HG03432 (cell line): ENCODE data around the gene ARMC5.
"Not testable (repeated sequence)": the region's sequence is repeated elsewhere in the genome, so short reads cannot be mapped to it uniquely, and the experiment has no call there.

Experiments
- ATAC-seq: cut with Tn5 transposase; IDR thresholded peaks from one replicate; pipeline ENCODE4 v1.9.1; 2021; ENCODE audit warnings: mild to moderate bottlenecking, moderate library complexity; ENCODE audit not compliant: unreplicated experiment

ARMC5 gene, protein sequence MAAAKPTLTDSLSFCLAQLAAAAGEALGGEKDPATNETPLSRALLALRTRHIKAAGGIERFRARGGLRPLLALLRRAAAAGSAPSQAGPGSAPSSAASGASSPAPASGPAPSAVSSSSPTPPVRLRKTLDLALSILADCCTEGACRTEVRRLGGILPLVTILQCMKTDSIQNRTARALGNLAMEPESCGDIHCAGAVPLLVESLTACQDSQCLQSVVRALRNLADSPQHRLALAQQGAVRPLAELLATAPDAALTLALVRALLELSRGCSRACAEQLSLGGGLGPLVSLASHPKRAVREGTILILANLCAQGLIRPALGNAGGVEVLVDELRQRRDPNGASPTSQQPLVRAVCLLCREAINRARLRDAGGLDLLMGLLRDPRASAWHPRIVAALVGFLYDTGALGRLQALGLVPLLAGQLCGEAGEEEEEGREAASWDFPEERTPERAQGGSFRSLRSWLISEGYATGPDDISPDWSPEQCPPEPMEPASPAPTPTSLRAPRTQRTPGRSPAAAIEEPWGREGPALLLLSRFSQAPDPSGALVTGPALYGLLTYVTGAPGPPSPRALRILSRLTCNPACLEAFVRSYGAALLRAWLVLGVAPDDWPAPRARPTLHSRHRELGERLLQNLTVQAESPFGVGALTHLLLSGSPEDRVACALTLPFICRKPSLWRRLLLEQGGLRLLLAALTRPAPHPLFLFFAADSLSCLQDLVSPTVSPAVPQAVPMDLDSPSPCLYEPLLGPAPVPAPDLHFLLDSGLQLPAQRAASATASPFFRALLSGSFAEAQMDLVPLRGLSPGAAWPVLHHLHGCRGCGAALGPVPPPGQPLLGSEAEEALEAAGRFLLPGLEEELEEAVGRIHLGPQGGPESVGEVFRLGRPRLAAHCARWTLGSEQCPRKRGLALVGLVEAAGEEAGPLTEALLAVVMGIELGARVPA

DNA sequence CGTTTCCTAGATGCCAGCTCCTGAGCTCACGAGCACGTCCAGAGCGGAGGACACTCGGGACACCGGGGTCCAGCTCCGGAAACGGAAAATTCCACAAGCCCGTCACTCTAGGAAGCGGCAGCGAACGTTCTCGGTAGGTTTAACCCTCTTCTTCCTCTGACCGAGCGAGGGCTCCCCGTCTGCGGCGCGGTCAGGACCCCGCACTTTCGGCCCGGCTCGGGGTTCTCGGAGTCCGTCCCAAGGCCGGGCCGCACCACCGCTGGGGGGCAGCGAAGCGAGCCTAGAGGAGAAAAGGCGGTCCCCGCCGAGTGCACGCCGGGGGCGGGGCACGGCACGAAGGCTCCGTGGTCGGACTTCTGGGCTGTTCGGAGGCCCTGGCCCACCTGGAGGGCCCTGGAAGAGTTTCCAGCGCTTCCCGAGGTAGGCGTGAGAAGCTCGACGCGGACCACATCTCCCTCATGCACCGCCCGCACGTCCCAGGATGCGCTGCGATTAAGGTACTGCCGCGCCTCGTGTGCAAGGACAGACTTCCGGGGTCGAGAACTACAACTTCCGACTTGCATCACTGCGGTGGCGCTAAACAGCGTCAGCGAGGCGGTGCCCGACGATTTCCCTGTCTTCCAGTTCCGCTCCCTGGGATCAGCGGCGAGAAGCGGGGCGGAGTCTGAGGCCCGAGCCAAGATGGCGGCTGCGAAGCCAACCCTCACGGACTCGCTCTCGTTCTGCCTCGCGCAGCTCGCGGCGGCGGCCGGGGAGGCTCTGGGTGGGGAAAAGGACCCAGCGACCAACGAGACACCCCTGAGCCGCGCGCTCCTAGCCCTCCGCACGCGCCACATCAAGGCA, at the start of gene ARMC5:
ARMC5 (plus strand) TSS at position 658 of the 843 bp plus-strand sequence; CDS start at position 682, 24 bp downstream.
- peak; percentile 81 for ATAC-seq

DNA sequence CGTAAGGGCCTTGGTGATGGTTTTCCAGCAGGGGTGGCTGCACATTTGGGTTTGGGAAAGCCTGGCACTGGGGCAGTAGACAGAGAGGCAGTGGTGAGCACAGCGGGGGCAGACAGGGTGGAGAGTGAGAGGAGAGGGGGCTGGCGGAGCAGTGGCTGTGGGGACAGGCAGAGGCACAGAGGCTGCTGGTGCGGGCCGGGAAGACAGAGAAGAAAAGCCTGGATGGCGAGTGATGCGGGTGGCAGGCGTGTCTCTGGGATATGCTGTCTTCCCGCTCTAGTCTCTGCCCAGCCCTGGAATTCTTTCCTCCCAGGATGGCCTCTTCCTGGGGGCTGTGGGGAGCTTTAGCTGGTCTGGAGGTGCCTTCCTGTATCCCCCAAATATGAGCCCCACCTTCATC, 49.2 kb upstream of the ARMC5 start:
- no peak for ATAC-seq

DNA sequence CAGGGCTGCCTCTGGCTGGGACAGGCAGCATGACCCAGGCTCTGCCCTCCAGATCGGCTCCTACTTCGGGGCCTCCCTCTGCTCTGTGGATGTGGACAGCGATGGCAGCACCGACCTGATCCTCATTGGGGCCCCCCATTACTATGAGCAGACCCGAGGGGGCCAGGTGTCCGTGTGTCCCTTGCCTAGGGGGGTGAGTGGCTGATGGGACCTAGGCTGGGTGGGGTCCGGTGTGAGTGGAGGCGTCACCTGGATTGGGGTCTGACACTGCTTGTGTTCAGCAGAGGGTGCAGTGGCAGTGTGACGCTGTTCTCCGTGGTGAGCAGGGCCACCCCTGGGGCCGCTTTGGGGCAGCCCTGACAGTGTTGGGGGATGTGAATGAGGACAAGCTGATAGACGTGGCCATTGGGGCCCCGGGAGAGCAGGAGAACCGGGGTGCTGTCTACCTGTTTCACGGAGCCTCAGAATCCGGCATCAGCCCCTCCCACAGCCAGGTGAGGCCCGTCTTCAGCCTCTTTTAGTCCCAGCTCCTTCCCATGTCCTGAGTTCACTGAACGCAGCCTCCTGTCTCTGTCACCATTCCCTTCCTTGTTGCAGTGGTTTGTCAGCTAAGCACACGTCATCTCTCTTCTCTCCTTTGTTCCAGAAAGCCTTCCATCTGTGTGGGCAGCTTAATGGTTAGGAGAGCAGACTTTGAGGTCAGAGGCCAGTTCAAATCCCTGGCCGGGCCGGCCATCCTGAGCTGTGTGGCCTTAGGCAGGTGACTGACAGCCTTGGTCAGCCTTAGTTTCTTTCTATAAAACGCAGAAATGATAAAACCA, 48.1 kb upstream of the ARMC5 start:
- no peak for ATAC-seq

DNA sequence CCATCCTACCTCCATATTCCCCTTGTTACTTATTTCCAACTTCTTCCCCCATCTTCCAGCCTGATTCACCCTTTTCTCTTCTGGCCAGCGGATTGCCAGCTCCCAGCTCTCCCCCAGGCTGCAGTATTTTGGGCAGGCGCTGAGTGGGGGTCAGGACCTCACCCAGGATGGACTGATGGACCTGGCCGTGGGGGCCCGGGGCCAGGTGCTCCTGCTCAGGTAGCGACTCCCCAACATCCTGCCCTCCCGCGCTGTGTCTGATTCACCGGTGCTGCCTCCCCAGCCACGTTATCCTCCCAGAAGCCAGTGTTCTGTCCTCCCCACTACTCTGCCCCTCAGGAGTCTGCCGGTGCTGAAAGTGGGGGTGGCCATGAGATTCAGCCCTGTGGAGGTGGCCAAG, 46.6 kb upstream of the ARMC5 start:
- no peak for ATAC-seq

DNA sequence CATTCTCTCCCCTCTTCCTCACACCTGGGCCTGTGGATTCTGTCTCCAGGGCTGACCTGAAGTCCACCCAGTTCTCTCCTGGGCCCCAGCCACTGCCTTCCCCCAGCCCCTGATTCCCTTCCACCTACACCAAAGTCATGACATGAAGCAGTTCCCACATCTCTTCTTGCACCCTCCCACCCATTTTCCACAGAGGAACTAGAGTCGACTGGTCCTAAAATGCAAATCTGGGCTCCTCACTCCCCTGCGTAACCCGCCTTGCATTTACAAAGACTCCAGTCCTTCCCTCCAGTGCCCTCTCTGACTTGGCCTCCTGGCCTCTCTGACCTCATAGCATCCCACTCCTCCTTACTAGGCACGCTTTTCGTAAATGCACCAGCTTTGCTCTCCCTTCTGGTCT, 45.9 kb upstream of the ARMC5 start:
- no peak for ATAC-seq

DNA sequence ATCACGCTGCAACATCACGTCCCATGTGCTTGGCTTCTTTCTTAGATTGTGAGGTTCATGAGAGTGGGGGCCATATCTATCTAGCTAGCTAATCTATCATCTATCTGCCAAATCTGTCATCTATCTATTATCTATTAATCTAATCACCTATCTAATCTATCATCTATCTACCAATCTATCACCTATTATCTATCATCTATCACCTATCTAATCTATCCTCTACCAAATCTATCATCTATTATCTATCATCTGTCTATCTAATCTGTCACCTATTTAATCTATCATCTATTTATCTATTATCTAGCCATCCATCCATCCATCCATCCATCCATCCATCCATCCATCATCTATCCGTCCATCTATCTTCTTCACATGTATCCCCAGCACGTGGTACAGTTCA, 45.4 kb upstream of the ARMC5 start:
- ATAC-seq: no peak

DNA sequence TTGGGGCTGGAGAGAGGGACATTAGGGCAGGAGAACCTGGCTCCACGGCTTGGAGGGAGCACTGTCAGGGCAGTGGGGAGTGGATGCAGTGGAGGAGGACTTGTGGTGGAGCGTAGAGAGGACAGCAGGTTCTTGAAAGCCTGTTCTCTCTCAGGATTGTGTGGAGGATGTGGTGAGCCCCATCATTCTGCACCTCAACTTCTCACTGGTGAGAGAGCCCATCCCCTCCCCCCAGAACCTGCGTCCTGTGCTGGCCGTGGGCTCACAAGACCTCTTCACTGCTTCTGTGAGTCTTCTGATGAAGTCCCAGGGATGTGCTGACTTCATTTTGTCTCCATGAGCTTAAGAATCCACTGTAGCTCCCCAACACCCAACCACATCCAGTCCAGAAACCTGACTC, 44.6 kb upstream of the ARMC5 start:
- no peak for ATAC-seq

DNA sequence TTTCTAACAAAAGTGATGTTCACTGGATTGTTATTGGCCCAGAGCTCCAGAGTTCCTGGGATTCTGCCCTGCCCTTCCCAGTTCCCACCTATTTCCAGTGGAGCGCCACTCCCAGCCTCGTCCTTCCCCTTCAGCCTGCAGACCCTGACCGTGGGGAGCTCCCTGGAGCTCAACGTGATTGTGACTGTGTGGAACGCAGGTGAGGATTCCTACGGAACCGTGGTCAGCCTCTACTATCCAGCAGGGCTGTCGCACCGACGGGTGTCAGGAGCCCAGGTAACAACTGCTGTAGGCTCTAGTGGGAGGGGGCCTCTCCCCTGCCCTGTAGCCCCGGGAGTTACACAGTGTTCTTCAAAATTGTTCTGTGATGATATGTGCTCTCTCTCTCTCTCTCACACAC, 42.9 kb upstream of the ARMC5 start:
- ATAC-seq: no peak

DNA sequence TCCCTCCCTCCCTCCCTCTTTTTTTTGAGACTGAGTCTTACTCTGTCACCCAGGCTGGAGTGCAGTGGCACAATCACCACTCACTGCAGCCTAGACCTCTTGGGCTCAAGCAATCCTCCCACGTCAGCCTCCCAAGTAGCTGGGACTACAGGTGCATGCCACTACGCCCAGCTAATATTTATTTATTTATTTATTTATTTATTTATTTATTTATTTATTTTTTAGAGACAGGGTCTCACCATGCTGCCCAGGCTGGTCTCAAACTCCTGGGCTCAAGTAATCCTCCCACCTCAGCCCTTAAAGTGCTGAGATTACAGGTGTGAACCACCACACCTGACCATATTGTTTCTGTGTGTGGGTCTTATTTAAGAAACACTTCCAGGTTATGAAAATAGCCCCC, 42.3 kb upstream of the ARMC5 start:
- not testable (repeated sequence) for ATAC-seq

DNA sequence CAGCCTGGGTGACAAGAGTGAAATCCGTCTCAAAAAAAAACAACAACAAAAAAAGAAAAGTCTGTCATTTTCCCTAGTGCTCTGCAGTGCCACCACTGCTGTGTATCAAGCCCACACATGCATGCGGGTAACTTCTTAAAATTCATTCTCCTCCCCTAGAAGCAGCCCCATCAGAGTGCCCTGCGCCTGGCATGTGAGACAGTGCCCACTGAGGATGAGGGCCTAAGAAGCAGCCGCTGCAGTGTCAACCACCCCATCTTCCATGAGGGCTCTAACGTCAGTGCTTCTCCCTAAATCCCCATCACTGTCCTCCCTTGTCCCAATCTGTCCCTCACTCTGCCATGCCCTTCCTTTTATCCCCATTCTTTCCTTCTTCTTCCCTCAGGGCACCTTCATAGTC, 41.4 kb upstream of the ARMC5 start:
- ATAC-seq: no peak

DNA sequence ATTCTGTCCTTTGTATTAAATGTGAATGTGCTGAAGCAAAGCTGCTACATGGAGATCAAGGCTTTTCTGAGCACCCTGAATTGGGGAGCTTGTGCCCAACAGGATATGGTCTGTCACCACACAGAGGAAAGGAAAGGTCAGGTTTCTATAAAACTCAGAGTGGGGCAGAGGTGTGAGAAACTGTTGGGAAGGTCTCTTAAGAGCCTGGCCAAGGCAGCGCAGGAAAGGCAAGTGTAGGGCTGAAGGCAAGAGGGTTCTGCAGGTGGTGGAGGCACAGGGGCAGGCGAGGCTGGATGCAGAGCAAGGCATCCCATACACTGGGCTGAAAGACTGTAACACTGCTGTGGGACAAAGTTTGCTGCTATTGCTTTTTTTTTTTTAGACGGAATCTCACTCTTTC, 39.3 kb upstream of the ARMC5 start:
- no peak for ATAC-seq

DNA sequence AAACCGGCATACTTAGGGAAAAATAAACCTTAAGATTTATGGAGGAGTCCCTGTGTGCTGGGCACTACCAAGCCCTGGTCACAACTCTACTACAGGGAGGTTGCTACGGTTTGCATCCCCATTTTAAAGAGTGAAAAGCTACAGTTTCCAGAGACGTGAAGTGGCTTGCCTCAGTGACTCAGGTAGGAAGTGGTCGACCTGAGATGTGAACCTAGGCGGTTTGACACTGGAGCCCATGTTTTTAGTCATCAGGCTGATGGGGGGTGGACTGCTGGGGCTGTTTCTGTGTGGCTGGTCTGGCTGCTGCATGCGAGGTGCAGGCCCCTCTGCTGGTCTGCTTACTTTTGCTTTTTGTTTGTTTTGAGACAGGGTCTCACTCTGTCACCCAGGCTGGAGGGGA, 37.7 kb upstream of the ARMC5 start:
- ATAC-seq: peak; percentile 75

DNA sequence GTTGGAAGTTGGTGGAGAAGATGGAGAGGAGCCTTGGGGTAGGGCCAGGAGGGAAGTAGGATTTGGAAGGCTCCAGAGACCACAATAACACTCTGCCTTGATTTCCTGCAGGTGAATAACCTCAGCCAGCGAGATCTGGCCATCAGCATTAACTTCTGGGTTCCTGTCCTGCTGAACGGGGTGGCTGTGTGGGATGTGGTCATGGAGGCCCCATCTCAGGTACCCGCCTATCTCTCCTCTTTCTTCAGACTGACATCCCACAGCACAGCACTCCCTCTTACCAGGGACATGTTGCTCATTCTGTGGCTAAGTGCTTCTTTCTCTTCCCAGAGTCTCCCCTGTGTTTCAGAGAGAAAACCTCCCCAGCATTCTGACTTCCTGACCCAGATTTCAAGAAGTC, 36.1 kb upstream of the ARMC5 start:
- no peak for ATAC-seq

DNA sequence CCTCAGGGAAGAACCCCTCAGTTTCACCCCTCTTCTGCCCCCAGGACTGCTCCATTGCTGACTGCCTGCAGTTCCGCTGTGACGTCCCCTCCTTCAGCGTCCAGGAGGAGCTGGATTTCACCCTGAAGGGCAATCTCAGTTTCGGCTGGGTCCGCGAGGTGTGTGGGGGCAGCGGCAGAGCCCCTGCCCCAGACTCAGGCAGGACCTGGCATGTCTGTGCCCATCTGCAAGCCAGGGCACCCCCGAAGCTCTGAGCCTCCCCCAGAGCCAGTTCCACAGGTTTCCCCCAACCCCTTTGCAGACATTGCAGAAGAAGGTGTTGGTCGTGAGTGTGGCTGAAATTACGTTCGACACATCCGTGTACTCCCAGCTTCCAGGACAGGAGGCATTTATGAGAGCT, 35.5 kb upstream of the ARMC5 start:
- no peak for ATAC-seq

DNA sequence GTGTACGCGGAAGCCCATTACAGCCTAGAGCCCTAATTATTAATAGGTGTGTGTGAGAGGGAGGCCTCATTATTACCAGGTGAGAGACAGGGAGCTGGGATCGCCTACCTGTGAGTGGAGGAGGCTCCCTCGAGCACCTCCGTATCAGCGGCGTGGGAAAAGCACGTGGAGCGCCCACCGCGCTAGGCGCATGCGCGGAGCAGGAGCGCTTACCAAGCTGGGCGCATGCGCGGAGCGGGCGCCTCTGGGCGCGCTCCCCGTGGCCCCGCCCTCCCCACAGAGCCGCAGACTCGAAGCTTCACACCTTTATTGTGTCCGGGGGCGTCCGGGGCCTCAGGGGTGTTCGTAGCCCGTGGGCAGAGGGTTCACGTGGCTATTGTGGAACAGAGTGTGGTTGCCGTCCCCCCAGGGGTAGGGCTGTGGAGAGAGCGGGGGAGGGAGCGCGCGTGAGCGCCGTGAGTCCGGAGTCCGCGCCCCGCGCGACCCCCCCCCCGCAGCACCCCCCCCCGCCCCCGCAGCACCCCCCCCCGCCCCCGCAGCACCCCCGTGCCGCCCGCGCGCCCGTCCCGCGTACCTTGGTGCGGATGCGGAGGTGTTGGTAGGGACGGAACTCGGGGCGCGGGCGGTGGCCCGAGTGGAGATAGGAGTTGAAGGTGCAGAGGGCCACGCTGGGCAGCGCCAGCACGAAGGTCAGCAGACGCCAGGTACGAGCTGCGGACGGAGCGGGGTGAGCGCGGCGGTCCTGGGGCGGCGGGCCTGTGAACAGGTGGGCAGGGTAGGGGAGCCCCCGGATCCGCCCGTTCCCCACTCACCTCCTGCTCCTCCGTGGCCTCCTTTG, 31.6 kb upstream of the ARMC5 start:
- no peak for ATAC-seq

DNA sequence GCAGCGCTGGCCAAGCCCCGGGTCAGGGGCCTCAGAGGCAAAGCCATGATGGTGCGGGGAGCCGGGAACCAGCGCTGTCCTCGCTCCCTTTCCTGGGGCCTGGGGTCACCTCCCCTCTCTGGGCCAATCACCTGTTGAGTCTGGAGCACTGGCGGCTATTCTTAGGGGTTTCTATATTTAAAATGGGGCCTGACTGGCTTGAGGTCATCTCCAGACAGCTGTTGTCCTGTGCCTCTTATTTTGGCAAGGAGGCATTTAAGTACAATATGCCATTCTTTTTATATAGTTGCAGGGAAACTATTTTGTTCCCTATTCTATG, 31.1 kb upstream of the ARMC5 start, which contains the start of gene COX6A2:
COX6A2 (minus strand) TSS at position 82 of the 319 bp plus-strand sequence; CDS start at position 47, 35 bp downstream.
- no peak for ATAC-seq

DNA sequence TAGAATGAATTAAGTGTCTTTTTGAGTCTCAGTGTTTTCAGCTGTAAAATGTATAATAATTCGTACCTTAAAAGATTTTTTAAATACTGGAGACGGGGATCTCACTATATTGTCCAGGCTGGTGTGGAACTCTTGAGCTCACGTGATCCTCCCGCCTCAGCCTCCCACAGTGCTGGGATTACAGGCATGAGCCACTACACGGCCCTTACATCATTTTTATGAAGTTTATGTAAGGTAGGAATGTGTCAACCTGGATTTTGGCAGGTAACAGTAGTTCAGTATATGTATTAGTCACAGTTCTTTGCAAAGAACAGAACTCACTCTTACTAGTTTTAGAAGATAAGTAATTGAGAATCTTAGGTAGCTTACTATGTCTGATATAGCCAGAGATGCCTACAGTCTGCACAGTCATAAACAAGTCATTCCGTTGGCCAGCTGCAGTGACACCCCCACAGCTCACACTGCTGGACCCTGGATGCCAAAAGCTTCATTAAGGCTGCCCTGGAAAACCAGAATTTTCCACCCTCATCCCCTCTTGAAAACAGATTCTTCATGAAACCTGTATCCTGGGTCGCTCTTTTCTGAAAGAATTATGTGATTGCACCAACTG, 30.6 kb upstream of the ARMC5 start:
- no peak for ATAC-seq

DNA sequence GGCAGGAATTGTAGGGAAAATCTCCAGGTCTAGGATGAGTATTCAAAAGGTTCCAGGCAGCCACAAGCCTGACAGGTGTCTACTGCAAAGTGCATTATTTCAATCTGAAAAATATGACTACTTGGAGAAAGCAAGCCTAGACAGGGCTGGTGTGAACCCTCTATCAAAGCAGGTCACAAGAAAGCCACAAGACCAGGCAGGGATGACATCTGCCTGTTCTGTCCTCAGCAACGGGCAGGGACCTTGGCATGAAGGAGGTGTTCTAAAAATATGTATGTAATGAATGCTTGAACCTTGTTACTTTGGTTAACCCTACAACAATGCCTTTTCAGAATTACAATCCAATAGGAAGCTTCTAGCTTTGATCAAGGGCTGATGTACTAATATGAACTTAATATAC, 30.0 kb upstream of the ARMC5 start:
- no peak for ATAC-seq

DNA sequence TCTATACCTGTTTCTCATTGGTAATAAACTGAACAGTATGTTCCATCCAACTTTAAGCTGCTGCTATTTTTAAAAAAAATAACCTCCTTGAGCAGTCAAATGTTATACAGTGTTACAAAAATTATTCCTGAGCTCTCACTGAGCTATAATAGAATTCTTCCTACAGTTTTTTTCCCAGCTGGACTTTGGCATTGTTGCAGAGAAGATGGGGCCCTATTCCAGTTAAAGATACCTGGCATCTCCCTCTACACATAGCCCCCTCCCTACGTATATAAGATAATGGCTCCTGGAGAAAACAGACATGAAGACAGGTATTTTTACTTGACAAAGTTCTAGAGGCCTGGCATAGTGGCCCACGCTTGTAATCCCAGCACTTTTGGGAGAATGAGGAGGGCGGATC, 29.5 kb upstream of the ARMC5 start:
- ATAC-seq: no peak
